ENCODE data around the gene SLC22A16. TPM values are rescaled to one million over a fixed set of nuclear protein-coding genes. Genes with fewer than 3 reads are reported as not detected.
"Not testable (repeated sequence)": the region's sequence is repeated elsewhere in the genome, so short reads cannot be mapped to it uniquely, and the experiment has no call there.

Gene SLC22A16
- total RNA-seq, 3 donors from 2014 or later (not counting 1 experiment from before 2014, with no cell fraction given) = not detected

DNA sequence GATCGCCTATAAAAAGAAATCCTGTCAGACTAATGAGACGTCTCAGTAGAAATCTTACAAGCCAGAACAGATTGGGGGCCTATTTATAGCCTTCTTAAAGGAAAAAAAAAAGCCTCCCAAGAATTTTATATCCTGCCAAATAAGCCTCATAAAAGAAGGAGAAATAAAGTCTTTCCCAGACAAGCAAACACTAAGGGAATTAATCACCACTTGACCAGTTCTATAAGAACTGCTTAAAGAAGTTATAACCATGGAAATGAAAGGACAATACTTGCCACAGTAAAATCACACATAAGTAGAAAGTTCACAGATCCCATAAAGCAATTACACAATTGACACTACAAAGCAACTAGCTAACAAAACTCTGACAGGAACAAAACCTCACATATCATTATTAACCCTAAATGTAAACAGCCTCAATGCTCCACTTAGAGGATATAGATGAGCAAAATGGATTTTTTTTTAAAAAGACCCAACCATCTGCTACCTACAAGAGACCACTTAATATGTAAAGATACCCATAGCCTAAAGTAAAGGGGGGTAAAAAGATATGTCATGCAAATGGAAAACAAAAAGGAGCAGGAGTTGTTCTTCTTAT, 13.4 kb downstream of the SLC22A16 start:
- Mint-ChIP-seq H3K36me3 (peaks cover 15% of the 10 kb centered on the region), H3K4me1 (no peaks in the 10 kb centered on the region), H3K4me3 (no peak overlapping the region), H3K9me3 (no peaks in the 10 kb centered on the region), H3K27me3 (ENCODE audit: low read depth in 2 of 2) (peaks cover 5 to 36% of the 10 kb centered on the region in 2 donors), H3K27ac (no peak overlapping the region)
- Histone ChIP-seq H3K9me3 (ENCODE audit: control insufficient read depth, insufficient read depth, low read length) (peaks cover 5% of the 10 kb centered on the region), H3K4me1 (ENCODE audit: control insufficient read depth, insufficient read depth, low read length) (no peaks in the 10 kb centered on the region), H3K27me3 (ENCODE audit: control insufficient read depth, insufficient read depth, low read length) (no peaks in the 10 kb centered on the region), H3K27ac (ENCODE audit: low read length) (no peak overlapping the region), H3K36me3 (ENCODE audit: control insufficient read depth, insufficient read depth, low read length) (no peaks in the 10 kb centered on the region), H3K4me3 (ENCODE audit: low read length) (no peak overlapping the region)
- intact Hi-C loops (cut with micrococcal nuclease) = no loop called here
- no peak for ATAC-seq
- DNase-seq = no peak
- WGBS (ENCODE audit: insufficient coverage) = 82% methylated on average over 2 of the region's 2 CpGs
- TF ChIP-seq, protein P1, sequence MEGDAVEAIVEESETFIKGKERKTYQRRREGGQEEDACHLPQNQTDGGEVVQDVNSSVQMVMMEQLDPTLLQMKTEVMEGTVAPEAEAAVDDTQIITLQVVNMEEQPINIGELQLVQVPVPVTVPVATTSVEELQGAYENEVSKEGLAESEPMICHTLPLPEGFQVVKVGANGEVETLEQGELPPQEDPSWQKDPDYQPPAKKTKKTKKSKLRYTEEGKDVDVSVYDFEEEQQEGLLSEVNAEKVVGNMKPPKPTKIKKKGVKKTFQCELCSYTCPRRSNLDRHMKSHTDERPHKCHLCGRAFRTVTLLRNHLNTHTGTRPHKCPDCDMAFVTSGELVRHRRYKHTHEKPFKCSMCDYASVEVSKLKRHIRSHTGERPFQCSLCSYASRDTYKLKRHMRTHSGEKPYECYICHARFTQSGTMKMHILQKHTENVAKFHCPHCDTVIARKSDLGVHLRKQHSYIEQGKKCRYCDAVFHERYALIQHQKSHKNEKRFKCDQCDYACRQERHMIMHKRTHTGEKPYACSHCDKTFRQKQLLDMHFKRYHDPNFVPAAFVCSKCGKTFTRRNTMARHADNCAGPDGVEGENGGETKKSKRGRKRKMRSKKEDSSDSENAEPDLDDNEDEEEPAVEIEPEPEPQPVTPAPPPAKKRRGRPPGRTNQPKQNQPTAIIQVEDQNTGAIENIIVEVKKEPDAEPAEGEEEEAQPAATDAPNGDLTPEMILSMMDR (IDR thresholded peaks at IDR 0.05) = no peak

DNA sequence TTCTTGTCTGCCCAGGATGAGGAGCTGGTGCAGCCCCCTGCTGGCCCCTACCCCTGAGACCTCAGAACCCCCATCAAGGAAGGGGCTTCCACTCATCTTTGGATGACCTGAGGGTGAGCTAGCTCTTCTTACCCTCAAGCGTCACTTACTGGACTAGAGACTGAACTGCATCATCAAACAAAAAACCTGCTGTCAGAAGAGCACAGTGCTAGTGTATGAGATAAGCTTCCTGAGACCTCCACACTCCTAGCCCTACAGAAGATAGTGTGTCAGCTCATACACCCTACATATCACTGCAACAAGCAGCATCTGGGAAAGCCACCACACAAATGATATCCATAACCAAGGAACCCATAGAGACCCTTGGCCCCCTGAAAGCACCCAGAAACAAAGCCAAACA, 15.0 kb downstream of the SLC22A16 start:
- no peaks in the 10 kb centered on the region for H3K9me3 Mint-ChIP-seq
- WGBS (ENCODE audit: insufficient coverage) = 100% methylated on average over 1 of the region's 1 CpG
- intact Hi-C loops (cut with micrococcal nuclease) = no loop called here

DNA sequence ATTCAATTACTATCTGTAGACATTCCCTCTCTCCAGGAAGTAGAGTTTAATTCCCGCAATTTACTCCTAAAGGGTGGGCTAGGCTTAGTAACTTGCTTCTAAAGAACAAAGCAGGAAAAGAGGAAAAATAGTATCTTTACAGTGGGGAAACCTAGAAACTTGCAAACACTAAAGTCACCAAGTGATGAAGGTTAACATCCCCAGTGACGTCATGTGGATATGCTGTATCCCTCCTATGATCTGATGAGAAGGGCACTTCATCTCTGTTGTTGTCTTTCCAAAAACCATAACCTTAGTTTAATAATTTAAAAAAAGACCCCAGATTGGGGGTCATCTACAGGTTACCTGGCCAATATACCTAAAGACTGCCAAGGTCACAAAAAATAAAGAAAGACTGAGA, 17.3 kb downstream of the SLC22A16 start:
- 92% methylated on average over 2 of the region's 2 CpGs for WGBS (ENCODE audit: insufficient coverage)
- H3K4me3 Mint-ChIP-seq = no peak overlapping the region
- H3K36me3 ChIP-seq (ENCODE audit: control insufficient read depth, insufficient read depth, low read length) = no peaks in the 10 kb centered on the region
- H3K27me3 ChIP-seq (ENCODE audit: control insufficient read depth, insufficient read depth, low read length) = no peaks in the 10 kb centered on the region
- H3K4me1 Mint-ChIP-seq = no peaks in the 10 kb centered on the region
- intact Hi-C loops (cut with micrococcal nuclease) = no loop called here
- ATAC-seq (no peak), DNase-seq (no peak)
- peaks cover 15% of the 10 kb centered on the region for H3K36me3 Mint-ChIP-seq
- TF ChIP-seq, protein P1 (IDR thresholded peaks at IDR 0.05) = no peak
- H3K4me3 ChIP-seq (ENCODE audit: low read length) = no peak overlapping the region
- peaks cover 5% of the 10 kb centered on the region for H3K9me3 ChIP-seq (ENCODE audit: control insufficient read depth, insufficient read depth, low read length)
- H3K27ac Mint-ChIP-seq = no peak overlapping the region
- H3K27me3 Mint-ChIP-seq (ENCODE audit: low read depth in 2 of 2) = peaks cover 7 to 21% of the 10 kb centered on the region in 2 donors
- no peaks in the 10 kb centered on the region for H3K9me3 Mint-ChIP-seq
- no peak overlapping the region for H3K27ac ChIP-seq (ENCODE audit: low read length)
- no peaks in the 10 kb centered on the region for H3K4me1 ChIP-seq (ENCODE audit: control insufficient read depth, insufficient read depth, low read length)

More for the DNA sequence above, 15.0 kb downstream of the SLC22A16 start:
- peaks cover 7 to 36% of the 10 kb centered on the region in 2 donors for H3K27me3 Mint-ChIP-seq (ENCODE audit: low read depth in 2 of 2)
- Histone ChIP-seq H3K27ac (ENCODE audit: low read length) (no peak overlapping the region), H3K4me3 (ENCODE audit: low read length) (no peak overlapping the region), H3K4me1 (ENCODE audit: control insufficient read depth, insufficient read depth, low read length) (no peaks in the 10 kb centered on the region), H3K9me3 (ENCODE audit: control insufficient read depth, insufficient read depth, low read length) (peaks cover 5% of the 10 kb centered on the region), H3K27me3 (ENCODE audit: control insufficient read depth, insufficient read depth, low read length) (no peaks in the 10 kb centered on the region), H3K36me3 (ENCODE audit: control insufficient read depth, insufficient read depth, low read length) (no peaks in the 10 kb centered on the region)
- no peaks in the 10 kb centered on the region for H3K4me1 Mint-ChIP-seq
- no peak overlapping the region for H3K4me3 Mint-ChIP-seq
- peaks cover 15% of the 10 kb centered on the region for H3K36me3 Mint-ChIP-seq
- no peak for DNase-seq
- no peak for ATAC-seq
- no peak overlapping the region for H3K27ac Mint-ChIP-seq
- TF ChIP-seq, protein P1 (IDR thresholded peaks at IDR 0.05) = no peak

GRCh38 chr6:110458476-110458875, 17.9 kb downstream of the SLC22A16 start:
- no peaks in the 10 kb centered on the region for H3K9me3 Mint-ChIP-seq
- no peaks in the 10 kb centered on the region for H3K4me1 Mint-ChIP-seq
- no peak overlapping the region for H3K4me3 ChIP-seq (ENCODE audit: low read length)
- H3K27me3 Mint-ChIP-seq (ENCODE audit: low read depth in 2 of 2) = peaks cover 7 to 14% of the 10 kb centered on the region in 2 donors
- H3K36me3 Mint-ChIP-seq = peaks cover 8% of the 10 kb centered on the region
- no peaks in the 10 kb centered on the region for H3K27me3 ChIP-seq (ENCODE audit: control insufficient read depth, insufficient read depth, low read length)
- no peak overlapping the region for H3K27ac ChIP-seq (ENCODE audit: low read length)
- ATAC-seq (no peak), DNase-seq (no peak)
- TF ChIP-seq, protein P1 (IDR thresholded peaks at IDR 0.05) = no peak
- intact Hi-C loops (cut with micrococcal nuclease) = no loop called here
- H3K4me3 Mint-ChIP-seq = no peak overlapping the region
- no peaks in the 10 kb centered on the region for H3K4me1 ChIP-seq (ENCODE audit: control insufficient read depth, insufficient read depth, low read length)
- H3K27ac Mint-ChIP-seq = no peak overlapping the region
- H3K36me3 ChIP-seq (ENCODE audit: control insufficient read depth, insufficient read depth, low read length) = no peaks in the 10 kb centered on the region
- WGBS (ENCODE audit: insufficient coverage) = 92% methylated on average over 1 of the region's 1 CpG
- H3K9me3 ChIP-seq (ENCODE audit: control insufficient read depth, insufficient read depth, low read length) = peaks cover 5% of the 10 kb centered on the region

GRCh38 chr6:110457567-110458175, 18.7 kb downstream of the SLC22A16 start:
- H3K4me3 ChIP-seq (ENCODE audit: low read length); H3K27me3 ChIP-seq (ENCODE audit: control insufficient read depth, insufficient read depth, low read length); DNase-seq; intact Hi-C loops (cut with micrococcal nuclease); H3K27ac Mint-ChIP-seq; H3K9me3 ChIP-seq (ENCODE audit: control insufficient read depth, insufficient read depth, low read length); H3K27ac ChIP-seq (ENCODE audit: low read length); H3K4me1 ChIP-seq (ENCODE audit: control insufficient read depth, insufficient read depth, low read length); H3K27me3 Mint-ChIP-seq (ENCODE audit: low read depth in 2 of 2); ATAC-seq; H3K36me3 Mint-ChIP-seq; H3K4me3 Mint-ChIP-seq; H3K36me3 ChIP-seq (ENCODE audit: control insufficient read depth, insufficient read depth, low read length); H3K4me1 Mint-ChIP-seq; H3K9me3 Mint-ChIP-seq: not testable (repeated sequence)
- WGBS (ENCODE audit: insufficient coverage) = 80% methylated on average over 8 of the region's 8 CpGs

Data from natural killer cell (primary cell).